HCT116 (cell line): ENCODE results near the gene CBX7.
"Not testable (repeated sequence)": the region's sequence is repeated elsewhere in the genome, so short reads cannot be mapped to it uniquely, and the experiment has no call there.

Source experiments
- CTCF ChIP-seq, 3 experiments: fragments of 200-600 bp in 1 of 3; sonication (generic) in 1 of 3; IDR thresholded peaks in 2 of 3; conservative IDR thresholded peaks in 1 of 3; 2 replicates each; pipeline ENCODE4 v1.5.1; 2012 to 2017; ENCODE audit warnings: low read depth in 2 of 3, low read length in 2 of 3, antibody characterized with exemption in 1 of 3, borderline replicate concordance in 1 of 3, control low read depth in 1 of 3, mild to moderate bottlenecking in 1 of 3, mixed read lengths in 1 of 3, mixed run types in 1 of 3, moderate library complexity in 1 of 3; ENCODE audit not compliant: insufficient read depth in 1 of 3
- EZH2 ChIP-seq: fragments of 200-600 bp; sonication (generic); IDR thresholded peaks from 2 replicates; pipeline ENCODE4 v1.6.1; 2017; ENCODE audit warnings: antibody characterized with exemption, mixed run types
- EZH2phosphoT487 ChIP-seq: fragments of 200-600 bp; IDR thresholded peaks from 2 replicates; pipeline ENCODE4 v1.6.1; 2018; ENCODE audit warnings: antibody characterized with exemption, borderline replicate concordance
- JUND ChIP-seq: IDR thresholded peaks from 2 replicates; pipeline ENCODE4 v1.6.1; 2012
- MAX ChIP-seq: IDR thresholded peaks from 2 replicates; pipeline ENCODE4 v1.6.1; 2012
- POLR2A ChIP-seq: IDR thresholded peaks from 2 replicates; pipeline ENCODE4 v1.7.0; 2011; ENCODE audit warnings: borderline replicate concordance; ENCODE audit not compliant: insufficient read depth, insufficient read length; ENCODE audit errors: extremely low read depth
- POLR2AphosphoS5 ChIP-seq: IDR thresholded peaks from 2 replicates; pipeline ENCODE4 v1.6.1; 2011; ENCODE audit warnings: mild to moderate bottlenecking, low read depth, low read length, moderate library complexity
- RAD21 ChIP-seq: IDR thresholded peaks from 2 replicates; pipeline ENCODE4 v1.6.1; 2012; ENCODE audit warnings: low read depth, mild to moderate bottlenecking
- REST ChIP-seq: IDR thresholded peaks from 2 replicates; pipeline ENCODE4 v1.6.1; 2012; ENCODE audit warnings: low read depth
- SIN3A ChIP-seq: IDR thresholded peaks from 2 replicates; pipeline ENCODE4 v1.6.1; 2012; ENCODE audit warnings: low read depth
- SP1 ChIP-seq: IDR thresholded peaks from 2 replicates; pipeline ENCODE4 v1.6.1; 2012; ENCODE audit warnings: low read depth
- SRF ChIP-seq: IDR thresholded peaks from 2 replicates; pipeline ENCODE4 v1.6.1; 2012; ENCODE audit warnings: low read depth
- TCF7L2 ChIP-seq: IDR thresholded peaks from 2 replicates; pipeline ENCODE4 v1.7.0; 2011; ENCODE audit warnings: borderline replicate concordance, inconsistent platforms; ENCODE audit not compliant: insufficient read depth, insufficient read length; ENCODE audit errors: extremely low read depth

GRCh38 chr22:39156093-39156492 is 3.6 kb upstream of the CBX7 start:
- not testable (repeated sequence) for TF ChIP-seq SRF; CTCF (IDR thresholded peaks at IDR 0.05 in 2 of 3, conservative IDR thresholded peaks at IDR 0.05 in 1 of 3; ENCODE audit: borderline replicate concordance in 1 of 3, insufficient read depth in 1 of 3, low read depth in 2 of 3, low read length in 2 of 3); SP1; POLR2AphosphoS5; RAD21; TCF7L2; POLR2A; REST; JUND; EZH2; MAX; EZH2phosphoT487; SIN3A
